ENCODE results near the gene GMFB. TPM values are rescaled to one million over a fixed set of nuclear protein-coding genes. Genes with fewer than 3 reads are reported as not detected.

Gene GMFB
- total and polyA plus RNA-seq, 2 donors (not counting 3 experiments of a cell fraction or from before 2014, with no cell fraction given), result 10.1 to 52.0 TPM

Other genes starting within 250 kb of the GMFB start
- 52.0 and 53.2 TPM in 2 replicates for gene CDKN3, start 92.0 kb downstream of the GMFB start, total RNA-seq
- 36.6 and 37.0 TPM in 2 replicates for gene CDKN3, start 92.0 kb downstream of the GMFB start, polyA plus RNA-seq
- 125 and 137 TPM in 2 replicates for gene CNIH1, start 47.6 kb downstream of the GMFB start, total RNA-seq
- gene CNIH1, start 47.6 kb downstream of the GMFB start, polyA plus RNA-seq, result 287 and 328 TPM in 2 replicates
- 15.7 and 15.8 TPM in 2 replicates for gene CGRRF1, start 20.9 kb upstream of the GMFB start, total RNA-seq
- 4.5 and 6.6 TPM in 2 replicates for gene CGRRF1, start 20.9 kb upstream of the GMFB start, polyA plus RNA-seq
- gene SAMD4A, start 78.1 kb upstream of the GMFB start, total RNA-seq, result 88.8 and 95.3 TPM in 2 replicates
- gene SAMD4A, start 78.1 kb upstream of the GMFB start, polyA plus RNA-seq, result 31.8 and 37.7 TPM in 2 replicates